Hepatocyte (in vitro differentiated cells): ENCODE results near the gene ATAD3B.
"Not testable (repeated sequence)": the region's sequence is repeated elsewhere in the genome, so short reads cannot be mapped to it uniquely, and the experiment has no call there.

ENCODE experiments used
- EZH2 ChIP-seq: fragments of 200-600 bp; sonication (generic); IDR thresholded peaks from 2 replicates; pipeline ENCODE4 v1.6.1; 2016; ENCODE audit warnings: antibody characterized with exemption, mild to moderate bottlenecking, borderline replicate concordance
- EZH2phosphoT487 ChIP-seq: fragments of 200-600 bp; sonication (generic); IDR thresholded peaks from one replicate; pipeline ENCODE4 v1.6.1; 2018; ENCODE audit warnings: antibody characterized with exemption, mild to moderate bottlenecking, low read depth, moderate library complexity; ENCODE audit not compliant: unreplicated experiment, severe bottlenecking
- TF ChIP-seq, protein P1 (sequence below): fragments of 200-600 bp; sonication (generic); IDR thresholded peaks from 2 replicates; pipeline ENCODE4 v1.5.1; 2016; ENCODE audit warnings: antibody characterized with exemption, mild to moderate bottlenecking; ENCODE audit not compliant: poor library complexity

DNA sequence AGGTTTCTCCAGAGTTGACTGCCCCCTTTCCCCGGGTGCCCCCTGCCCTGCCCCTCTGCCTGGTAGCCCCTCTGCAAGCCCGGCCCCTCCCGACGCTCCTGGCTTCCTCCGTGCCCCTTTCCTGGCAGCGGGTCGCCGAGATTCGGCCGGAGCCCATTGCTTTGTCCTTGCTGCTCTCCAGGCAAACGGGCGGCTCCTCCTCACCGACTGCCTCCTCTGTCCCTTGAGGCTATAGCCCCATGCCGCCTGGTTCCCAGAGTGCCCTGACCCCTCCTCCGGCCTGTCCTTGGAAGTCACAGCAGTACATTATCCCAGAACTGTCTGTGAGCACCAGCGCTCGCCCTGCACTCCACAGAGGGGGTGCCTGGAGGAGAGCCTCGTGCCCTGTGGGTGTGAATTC lies 42.1 kb downstream of the ATAD3B start:
- TF ChIP-seq, protein P1, sequence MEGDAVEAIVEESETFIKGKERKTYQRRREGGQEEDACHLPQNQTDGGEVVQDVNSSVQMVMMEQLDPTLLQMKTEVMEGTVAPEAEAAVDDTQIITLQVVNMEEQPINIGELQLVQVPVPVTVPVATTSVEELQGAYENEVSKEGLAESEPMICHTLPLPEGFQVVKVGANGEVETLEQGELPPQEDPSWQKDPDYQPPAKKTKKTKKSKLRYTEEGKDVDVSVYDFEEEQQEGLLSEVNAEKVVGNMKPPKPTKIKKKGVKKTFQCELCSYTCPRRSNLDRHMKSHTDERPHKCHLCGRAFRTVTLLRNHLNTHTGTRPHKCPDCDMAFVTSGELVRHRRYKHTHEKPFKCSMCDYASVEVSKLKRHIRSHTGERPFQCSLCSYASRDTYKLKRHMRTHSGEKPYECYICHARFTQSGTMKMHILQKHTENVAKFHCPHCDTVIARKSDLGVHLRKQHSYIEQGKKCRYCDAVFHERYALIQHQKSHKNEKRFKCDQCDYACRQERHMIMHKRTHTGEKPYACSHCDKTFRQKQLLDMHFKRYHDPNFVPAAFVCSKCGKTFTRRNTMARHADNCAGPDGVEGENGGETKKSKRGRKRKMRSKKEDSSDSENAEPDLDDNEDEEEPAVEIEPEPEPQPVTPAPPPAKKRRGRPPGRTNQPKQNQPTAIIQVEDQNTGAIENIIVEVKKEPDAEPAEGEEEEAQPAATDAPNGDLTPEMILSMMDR, result not testable (repeated sequence)
- not testable (repeated sequence) for TF ChIP-seq EZH2, EZH2phosphoT487
